MM.1S (cell line): ENCODE results near the gene LSAMP.
A peak's percentile ranks its signal among the peaks of the same experiment; 100 is the strongest.

Source experiments
- DNase-seq: peaks from one replicate; pipeline ENCODE4 v3.0.0-alpha.2; 2015
- H2AFZ ChIP-seq: fragments of 300-600 bp; sonication (generic); 2 replicates; pipeline ENCODE4 v1.6.0; 2016; ENCODE audit warnings: antibody characterized with exemption, low read length
- H3F3A ChIP-seq: fragments of 300-600 bp; sonication (generic); 2 replicates; pipeline ENCODE4 v1.6.1; 2016; ENCODE audit warnings: mild to moderate bottlenecking, antibody characterized with exemption, low read length, moderate library complexity, mixed read lengths; ENCODE audit not compliant: insufficient read depth
- H3K27ac ChIP-seq: fragments of 300-600 bp; sonication (generic); 2 replicates; pipeline ENCODE4 v1.5.1; 2016; ENCODE audit warnings: mild to moderate bottlenecking, low read length
- H3K27me3 ChIP-seq: fragments of 300-600 bp; sonication (generic); replicated peaks from 2 replicates; pipeline ENCODE4 v1.6.0; 2016; ENCODE audit warnings: low read length; ENCODE audit not compliant: insufficient read depth
- H3K36me3 ChIP-seq: fragments of 300-600 bp; sonication (generic); replicated peaks from 2 replicates; pipeline ENCODE4 v1.6.1; 2016; ENCODE audit warnings: mild to moderate bottlenecking, low read length, mixed read lengths; ENCODE audit not compliant: insufficient read depth
- H3K4me1 ChIP-seq: fragments of 300-600 bp; sonication (generic); 2 replicates; pipeline ENCODE4 v1.6.1; 2016; ENCODE audit warnings: low read length, mixed read lengths
- H3K4me2 ChIP-seq: fragments of 300-600 bp; sonication (generic); 2 replicates; pipeline ENCODE4 v1.6.0; 2016; ENCODE audit warnings: low read depth, low read length
- H3K4me3 ChIP-seq: fragments of 300-600 bp; sonication (generic); 2 replicates; pipeline ENCODE4 v1.5.1; 2016; ENCODE audit warnings: low read length, mixed read lengths
- H3K79me2 ChIP-seq: fragments of 300-600 bp; sonication (generic); 2 replicates; pipeline ENCODE4 v1.6.1; 2016; ENCODE audit warnings: mixed run types, low read length, mixed read lengths
- H3K9ac ChIP-seq: fragments of 300-600 bp; sonication (generic); 2 replicates; pipeline ENCODE4 v1.6.1; 2016; ENCODE audit warnings: low read length, mixed read lengths
- H3K9me2 ChIP-seq: fragments of 300-600 bp; sonication (generic); replicated peaks from 2 replicates; pipeline ENCODE4 v1.6.1; 2016; ENCODE audit warnings: mild to moderate bottlenecking, low read length, mixed read lengths; ENCODE audit not compliant: insufficient read depth
- H3K9me3 ChIP-seq: fragments of 300-600 bp; sonication (generic); replicated peaks from 2 replicates; pipeline ENCODE4 v1.6.1; 2016; ENCODE audit warnings: mild to moderate bottlenecking, low read length, mixed read lengths; ENCODE audit not compliant: insufficient read depth
- H4K20me1 ChIP-seq: fragments of 300-600 bp; sonication (generic); 2 replicates; pipeline ENCODE4 v1.6.1; 2016; ENCODE audit warnings: mild to moderate bottlenecking, low read length, moderate library complexity, mixed read lengths; ENCODE audit not compliant: insufficient read depth
- EZH2 ChIP-seq: fragments of 300-600 bp; sonication (generic); optimal IDR thresholded peaks from 2 replicates; pipeline ENCODE3; 2017; ENCODE audit warnings: low read depth, mild to moderate bottlenecking, antibody characterized with exemption, low read length, mixed read lengths
- EZH2phosphoT487 ChIP-seq: fragments of 300-600 bp; sonication (generic); IDR thresholded peaks from 2 replicates; pipeline ENCODE4 v1.6.1; 2018; ENCODE audit warnings: antibody characterized with exemption, low read length
- TF ChIP-seq, protein P1 (sequence below): fragments of 300-600 bp; sonication (generic); IDR thresholded peaks from 2 replicates; pipeline ENCODE4 v1.5.1; 2016; ENCODE audit warnings: antibody characterized with exemption, low read length, mixed read lengths

LSAMP gene

DNA sequence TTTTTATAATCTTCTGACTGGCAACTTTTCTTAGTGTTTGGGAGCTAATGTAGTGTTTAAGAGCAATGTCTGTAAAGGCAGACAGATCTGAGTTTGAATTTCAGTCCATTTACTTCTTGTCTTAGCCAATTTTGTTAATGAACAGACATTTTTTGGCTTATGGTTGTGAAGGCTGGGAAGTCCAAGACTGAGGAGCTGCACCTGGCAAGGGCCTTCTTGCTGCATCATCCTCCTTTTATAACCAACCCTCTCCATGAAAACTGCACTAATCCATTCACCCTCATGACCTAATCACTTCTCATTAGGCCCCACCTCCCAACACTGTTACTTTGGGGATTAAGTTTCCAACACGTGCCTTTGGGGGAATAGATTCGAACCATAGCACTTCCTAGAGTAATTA is 657.5 kb downstream of the LSAMP start:
- Histone ChIP-seq H2AFZ (no peak overlapping the region), H3K4me2 (no peak overlapping the region), H3K9me3 (no peaks in the 10 kb centered on the region), H3K36me3 (no peaks in the 10 kb centered on the region), H3K27ac (no peak overlapping the region), H3F3A (0 out of 2 replicates have a peak, but pooled peaks cover 4% of the 10 kb centered on the region), H3K9me2 (no peaks in the 10 kb centered on the region), H3K27me3 (no peaks in the 10 kb centered on the region), H3K4me1 (peaks cover 5% of the 10 kb centered on the region; the same call in 1 of the 2 replicates), H4K20me1 (no peaks in the 10 kb centered on the region), H3K9ac (no peak overlapping the region), H3K79me2 (no peaks in the 10 kb centered on the region), H3K4me3 (no peak overlapping the region)
- DNase-seq: no peak
- TF ChIP-seq EZH2: no peak
- TF ChIP-seq, protein P1, sequence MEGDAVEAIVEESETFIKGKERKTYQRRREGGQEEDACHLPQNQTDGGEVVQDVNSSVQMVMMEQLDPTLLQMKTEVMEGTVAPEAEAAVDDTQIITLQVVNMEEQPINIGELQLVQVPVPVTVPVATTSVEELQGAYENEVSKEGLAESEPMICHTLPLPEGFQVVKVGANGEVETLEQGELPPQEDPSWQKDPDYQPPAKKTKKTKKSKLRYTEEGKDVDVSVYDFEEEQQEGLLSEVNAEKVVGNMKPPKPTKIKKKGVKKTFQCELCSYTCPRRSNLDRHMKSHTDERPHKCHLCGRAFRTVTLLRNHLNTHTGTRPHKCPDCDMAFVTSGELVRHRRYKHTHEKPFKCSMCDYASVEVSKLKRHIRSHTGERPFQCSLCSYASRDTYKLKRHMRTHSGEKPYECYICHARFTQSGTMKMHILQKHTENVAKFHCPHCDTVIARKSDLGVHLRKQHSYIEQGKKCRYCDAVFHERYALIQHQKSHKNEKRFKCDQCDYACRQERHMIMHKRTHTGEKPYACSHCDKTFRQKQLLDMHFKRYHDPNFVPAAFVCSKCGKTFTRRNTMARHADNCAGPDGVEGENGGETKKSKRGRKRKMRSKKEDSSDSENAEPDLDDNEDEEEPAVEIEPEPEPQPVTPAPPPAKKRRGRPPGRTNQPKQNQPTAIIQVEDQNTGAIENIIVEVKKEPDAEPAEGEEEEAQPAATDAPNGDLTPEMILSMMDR: no peak
- no peak for TF ChIP-seq EZH2phosphoT487

DNA sequence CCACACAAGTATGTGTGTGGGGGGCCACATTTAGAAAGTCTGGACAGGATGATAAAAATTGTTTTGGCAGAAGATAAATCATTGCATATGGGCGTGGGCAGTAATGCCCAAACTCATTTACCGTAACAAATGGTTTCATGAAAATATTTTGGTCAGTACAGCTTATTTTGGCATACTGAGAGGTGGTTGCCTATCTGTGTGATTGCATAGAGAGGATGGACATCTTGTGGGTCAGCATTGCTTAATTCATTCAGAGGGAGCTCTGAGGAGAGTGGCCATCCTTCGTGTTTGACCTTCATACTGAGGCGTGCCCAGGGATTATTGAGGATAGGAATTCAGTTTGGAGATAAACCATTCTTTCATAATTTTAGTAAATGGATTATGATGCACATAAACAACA is 659.5 kb downstream of the LSAMP start:
- peaks cover 5% of the 10 kb centered on the region; the same call in 1 of the 2 replicates for H3K4me1 ChIP-seq
- no peak overlapping the region for H3K4me3 ChIP-seq
- H3F3A ChIP-seq: 0 out of 2 replicates have a peak, but pooled peaks cover 4% of the 10 kb centered on the region
- peak overlapping the region; percentile 56; the same call in 1 of the 2 replicates for H3K4me2 ChIP-seq
- H3K36me3 ChIP-seq: no peaks in the 10 kb centered on the region
- no peaks in the 10 kb centered on the region for H4K20me1 ChIP-seq
- no peaks in the 10 kb centered on the region for H3K9me2 ChIP-seq
- TF ChIP-seq, protein P1: no peak
- H3K27ac ChIP-seq: no peak overlapping the region
- no peak overlapping the region for H2AFZ ChIP-seq
- H3K9ac ChIP-seq: no peak overlapping the region
- H3K27me3 ChIP-seq: no peaks in the 10 kb centered on the region
- H3K79me2 ChIP-seq: no peaks in the 10 kb centered on the region
- no peaks in the 10 kb centered on the region for H3K9me3 ChIP-seq
- no peak for DNase-seq

DNA sequence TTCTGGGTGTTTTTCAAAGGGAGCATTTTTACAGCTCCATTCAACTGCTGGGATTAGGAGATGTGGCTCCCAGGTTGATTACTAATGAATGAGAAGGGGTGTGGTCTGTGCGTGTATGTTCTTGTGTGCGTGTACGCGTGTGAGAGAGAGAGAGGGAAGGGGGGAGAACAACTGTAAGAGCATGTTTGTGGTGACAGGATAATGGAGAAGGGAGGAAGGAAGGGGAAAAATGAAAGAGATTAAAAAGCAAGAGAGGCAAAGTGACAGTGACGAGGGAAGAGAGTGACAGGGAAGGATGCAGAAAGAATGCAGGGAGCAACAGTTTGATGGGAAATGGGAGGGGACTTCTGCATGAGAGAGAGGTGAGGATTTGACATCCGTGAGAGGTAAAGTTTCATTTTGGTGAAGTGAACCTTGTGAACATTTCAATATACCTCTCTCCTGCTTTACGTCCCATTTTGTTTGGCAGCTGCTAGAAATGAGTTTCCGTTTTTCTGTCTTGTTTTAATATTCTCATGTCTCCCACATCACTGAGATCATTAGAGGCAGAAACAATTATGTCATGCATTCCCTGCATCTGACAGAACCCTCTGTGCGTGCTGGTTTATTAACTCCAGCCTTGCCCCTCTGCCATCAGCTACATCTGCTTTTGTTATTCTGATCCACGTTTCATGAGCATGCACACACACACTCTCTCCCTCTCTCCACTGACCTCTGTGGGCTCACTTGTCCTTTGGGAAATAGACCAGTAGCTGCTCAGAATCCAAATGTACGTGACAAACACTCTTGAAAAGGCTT is 660.3 kb downstream of the LSAMP start:
- H3K9ac ChIP-seq: peak overlapping the region; percentile 85; the same call in 1 of the 2 replicates

More for the DNA sequence above, 660.3 kb downstream of the LSAMP start:
- TF ChIP-seq EZH2: no peak
- TF ChIP-seq EZH2phosphoT487: no peak
- TF ChIP-seq, protein P1: no peak
- H4K20me1 ChIP-seq: no peaks in the 10 kb centered on the region
- no peaks in the 10 kb centered on the region for H3K79me2 ChIP-seq
- H3K9me3 ChIP-seq: no peaks in the 10 kb centered on the region
- H3K27ac ChIP-seq: peak overlapping the region; percentile 92; the same call in 1 of the 2 replicates
- H3K4me1 ChIP-seq: peaks cover 5% of the 10 kb centered on the region; the same call in 1 of the 2 replicates
- H3F3A ChIP-seq: 0 out of 2 replicates have a peak, but pooled peaks cover 4% of the 10 kb centered on the region
- no peaks in the 10 kb centered on the region for H3K36me3 ChIP-seq
- peak overlapping the region; percentile 71 for H3K4me3 ChIP-seq
- H3K4me2 ChIP-seq: peak overlapping the region; percentile 56
- DNase-seq: no peak
- peak overlapping the region; percentile 90 for H2AFZ ChIP-seq
- no peaks in the 10 kb centered on the region for H3K27me3 ChIP-seq
- H3K9me2 ChIP-seq: no peaks in the 10 kb centered on the region
